Non-pigmented ciliary epithelial cell (primary cell): Measurements from ENCODE around the gene PSMA1.
"Not testable (repeated sequence)": the region's sequence is repeated elsewhere in the genome, so short reads cannot be mapped to it uniquely, and the experiment has no call there.

Experiments
- DNase-seq: peaks from one replicate; pipeline ENCODE4 v3.0.0-alpha.2; 2010; ENCODE audit warnings: low read depth

PSMA1 gene

GRCh38 chr11:14519917-14520746 lies at the start of gene PSMA1:
Gene PSMA1 (minus strand): TSS chr11:14520386. CDS start chr11:14520299, 87 bp downstream.
- DNase-seq: peak; percentile 77

- not testable (repeated sequence) for DNase-seq
These were observed 49.3 kb upstream of the PSMA1 start for GRCh38 chr11:14569516-14569915.

- no peak for DNase-seq
These were observed 47.0 kb upstream of the PSMA1 start for GRCh38 chr11:14567064-14567651.

- no peak for DNase-seq
These were observed 46.3 kb upstream of the PSMA1 start for GRCh38 chr11:14566331-14567063.

- no peak for DNase-seq
These were observed 45.7 kb upstream of the PSMA1 start for GRCh38 chr11:14565845-14566244.

- no peak for DNase-seq
These were observed 35.6 kb upstream of the PSMA1 start for GRCh38 chr11:14555818-14556217.

- DNase-seq: no peak
These were observed 34.8 kb upstream of the PSMA1 start for GRCh38 chr11:14554959-14555358.

GRCh38 chr11:14552089-14552488 lies 31.9 kb upstream of the PSMA1 start:
- DNase-seq: no peak

GRCh38 chr11:14551380-14551779 lies 31.2 kb upstream of the PSMA1 start:
- no peak for DNase-seq

GRCh38 chr11:14549891-14550290 lies 29.7 kb upstream of the PSMA1 start:
- DNase-seq: no peak

GRCh38 chr11:14547440-14547839 lies 27.3 kb upstream of the PSMA1 start:
- no peak for DNase-seq

- DNase-seq: no peak
These were observed 26.5 kb upstream of the PSMA1 start for GRCh38 chr11:14546672-14547071.

- no peak for DNase-seq
These were observed 24.4 kb upstream of the PSMA1 start for GRCh38 chr11:14544611-14545010.

- no peak for DNase-seq
These were observed 23.1 kb upstream of the PSMA1 start for GRCh38 chr11:14543260-14543659.

GRCh38 chr11:14542324-14542723 lies 22.1 kb upstream of the PSMA1 start:
- DNase-seq: no peak

GRCh38 chr11:14541192-14541947 lies 21.2 kb upstream of the PSMA1 start:
- DNase-seq: no peak

- no peak for DNase-seq
These were observed 19.8 kb upstream of the PSMA1 start for GRCh38 chr11:14539982-14540421.

- DNase-seq: no peak
These were observed 18.9 kb upstream of the PSMA1 start for GRCh38 chr11:14538926-14539554.

- DNase-seq: no peak
These were observed 18.2 kb upstream of the PSMA1 start for GRCh38 chr11:14538271-14538925.

GRCh38 chr11:14537134-14537599 lies 17.0 kb upstream of the PSMA1 start:
- no peak for DNase-seq

GRCh38 chr11:14535166-14535565 lies 15.0 kb upstream of the PSMA1 start:
- not testable (repeated sequence) for DNase-seq
